K562 (cell line): ENCODE results near the gene UBL7.

Source experiments
- CBFB ChIP-seq: sonication (generic); formaldehyde crosslinking; IDR thresholded peaks from 2 replicates; pipeline ENCODE4 v1.4.0; 2020; ENCODE audit warnings: mild to moderate bottlenecking, missing genetic modification reagents
- CEBPZ ChIP-seq: fragments of 150-350 bp; IDR thresholded peaks from 2 replicates; pipeline ENCODE4 v1.6.1; 2014; ENCODE audit warnings: low read depth, mild to moderate bottlenecking, low read length, borderline replicate concordance
- CTBP1 ChIP-seq: fragments of 450-650 bp; IDR thresholded peaks from 2 replicates; pipeline ENCODE4 v1.6.1; 2016; ENCODE audit warnings: borderline replicate concordance
- CTCF ChIP-seq, 3 experiments: IDR thresholded peaks in 2 of 3; conservative IDR thresholded peaks in 1 of 3; 2 replicates each; pipeline ENCODE4 v1.5.1; 2011 to 2012; ENCODE audit warnings: low read length in 3 of 3, mild to moderate bottlenecking in 3 of 3, control low read depth in 2 of 3, improper control_type of control experiment in 1 of 3, inconsistent platforms in 1 of 3, low read depth in 1 of 3, mixed read lengths in 1 of 3, moderate library complexity in 1 of 3; ENCODE audit not compliant: insufficient read depth in 2 of 3
- EZH2 ChIP-seq: IDR thresholded peaks from 2 replicates; pipeline ENCODE4 v1.6.1; 2012; ENCODE audit warnings: low read depth, mild to moderate bottlenecking, inconsistent platforms, low read length, borderline replicate concordance
- JUND ChIP-seq, 2 experiments: IDR thresholded peaks; 2 replicates in 1 of 2; 3 replicates in 1 of 2; pipeline ENCODE4 v1.6.1; 2011; ENCODE audit warnings: borderline replicate concordance in 2 of 2, low read depth in 2 of 2, low read length in 2 of 2, improper control_type of control experiment in 1 of 2, missing biosample characterization in 1 of 2, missing genetic modification characterization in 1 of 2, missing genetic modification reagents in 1 of 2
- KAT2B ChIP-seq: IDR thresholded peaks from one replicate; pipeline ENCODE4 v1.6.1; 2012; ENCODE audit warnings: low read depth, mild to moderate bottlenecking, control low read depth, inconsistent platforms, low read length, moderate library complexity
- KDM1A ChIP-seq, 2 experiments: fragments of 450-650 bp; IDR thresholded peaks; 2 replicates each; pipeline ENCODE4 v1.6.1; 2016; ENCODE audit warnings: mild to moderate bottlenecking in 2 of 2
- PHB ChIP-seq: fragments of 250-450 bp; sonication (Bioruptor Pico); IDR thresholded peaks from 2 replicates; pipeline ENCODE4 v1.5.0; 2021
- PREB ChIP-seq: sonication (generic); formaldehyde crosslinking; IDR thresholded peaks from 2 replicates; pipeline ENCODE4 v1.8.1; 2023; ENCODE audit warnings: mild to moderate bottlenecking, missing genetic modification reagents
- SMARCE1 ChIP-seq: fragments of 450-650 bp; IDR thresholded peaks from 2 replicates; pipeline ENCODE4 v1.7.1; 2016; ENCODE audit warnings: mild to moderate bottlenecking
- SUPT5H ChIP-seq: fragments of 450-650 bp; IDR thresholded peaks from 2 replicates; pipeline ENCODE4 v1.6.1; 2016
- ZNF143 ChIP-seq: sonication (generic); formaldehyde crosslinking; IDR thresholded peaks from 2 replicates; pipeline ENCODE4 v1.9.0; 2022; ENCODE audit warnings: mild to moderate bottlenecking, missing genetic modification reagents
- ZNF77 ChIP-seq: fragments of 250-450 bp; sonication (Bioruptor Pico); IDR thresholded peaks from 2 replicates; pipeline ENCODE4 v1.5.0; 2020

- TF ChIP-seq SMARCE1 (no peak), ZNF143 (CRISPR knock-in tag) (no peak), CEBPZ (no peak), ZNF77 (CRISPR knock-in tag) (no peak), KDM1A (IDR thresholded peaks at IDR 0.05) (no peak), CBFB (CRISPR knock-in tag) (no peak), PREB (CRISPR knock-in tag) (no peak), PHB (no peak), CTCF (IDR thresholded peaks at IDR 0.05 in 2 of 3, conservative IDR thresholded peaks at IDR 0.05 in 1 of 3; ENCODE audit: insufficient read depth in 2 of 3, low read depth in 1 of 3, low read length in 3 of 3) (no peak), JUND (IDR thresholded peaks at IDR 0.05; ENCODE audit: borderline replicate concordance, low read depth, low read length) (no peak), JUND (tag; IDR thresholded peaks at IDR 0.05; ENCODE audit: borderline replicate concordance, low read depth, low read length) (no peak), SUPT5H (no peak), KAT2B (no peak), CTBP1 (no peak), EZH2 (no peak)
Measured at GRCh38 chr15:74432968-74433591, 27.9 kb downstream of the UBL7 start.
